ENCODE measurements around the gene AURKAIP1. TPM values are rescaled to one million over a fixed set of nuclear protein-coding genes. Genes with fewer than 3 reads are reported as not detected.

Gene AURKAIP1
- total RNA-seq, 1 donor from 2014 or later = 130 TPM

DNA sequence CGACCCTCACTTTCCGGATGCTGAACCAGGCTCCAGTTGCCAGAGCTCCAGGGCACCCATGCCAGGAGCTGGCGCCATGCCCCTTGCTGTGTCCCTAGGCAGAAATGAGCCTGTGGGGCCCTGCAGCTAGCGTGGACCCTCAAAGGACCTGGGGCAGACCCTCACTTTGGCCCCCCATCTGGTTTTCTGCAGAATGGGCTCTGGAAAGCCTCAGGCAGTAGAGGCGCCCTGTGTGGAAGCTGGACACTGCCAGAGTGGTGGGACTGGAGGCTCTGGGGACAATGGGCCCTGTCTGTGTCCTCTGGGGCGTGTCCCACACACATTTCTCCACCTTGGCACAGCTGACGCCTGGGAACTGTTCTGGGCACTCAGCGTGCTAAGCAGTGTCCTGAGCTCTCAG is 6.3 kb upstream of the AURKAIP1 start:
- no peaks in the 10 kb centered on the region for H3K9me3 Mint-ChIP-seq (ENCODE audit: unreplicated experiment)
- no peak overlapping the region for H3K4me3 Mint-ChIP-seq (ENCODE audit: unreplicated experiment)
- no peaks in the 10 kb centered on the region for H3K36me3 Mint-ChIP-seq (ENCODE audit: unreplicated experiment)
- peaks cover 3% of the 10 kb centered on the region for H3K4me1 Mint-ChIP-seq (ENCODE audit: low read depth, unreplicated experiment)
- DNase-seq = no peak
- TF ChIP-seq, protein P1, sequence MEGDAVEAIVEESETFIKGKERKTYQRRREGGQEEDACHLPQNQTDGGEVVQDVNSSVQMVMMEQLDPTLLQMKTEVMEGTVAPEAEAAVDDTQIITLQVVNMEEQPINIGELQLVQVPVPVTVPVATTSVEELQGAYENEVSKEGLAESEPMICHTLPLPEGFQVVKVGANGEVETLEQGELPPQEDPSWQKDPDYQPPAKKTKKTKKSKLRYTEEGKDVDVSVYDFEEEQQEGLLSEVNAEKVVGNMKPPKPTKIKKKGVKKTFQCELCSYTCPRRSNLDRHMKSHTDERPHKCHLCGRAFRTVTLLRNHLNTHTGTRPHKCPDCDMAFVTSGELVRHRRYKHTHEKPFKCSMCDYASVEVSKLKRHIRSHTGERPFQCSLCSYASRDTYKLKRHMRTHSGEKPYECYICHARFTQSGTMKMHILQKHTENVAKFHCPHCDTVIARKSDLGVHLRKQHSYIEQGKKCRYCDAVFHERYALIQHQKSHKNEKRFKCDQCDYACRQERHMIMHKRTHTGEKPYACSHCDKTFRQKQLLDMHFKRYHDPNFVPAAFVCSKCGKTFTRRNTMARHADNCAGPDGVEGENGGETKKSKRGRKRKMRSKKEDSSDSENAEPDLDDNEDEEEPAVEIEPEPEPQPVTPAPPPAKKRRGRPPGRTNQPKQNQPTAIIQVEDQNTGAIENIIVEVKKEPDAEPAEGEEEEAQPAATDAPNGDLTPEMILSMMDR (IDR thresholded peaks at IDR 0.05; ENCODE audit: partially characterized antibody, unreplicated experiment) = no peak
- peaks cover 5% of the 10 kb centered on the region for H3K27me3 Mint-ChIP-seq (ENCODE audit: unreplicated experiment)
- H3K27ac Mint-ChIP-seq (ENCODE audit: unreplicated experiment) = no peak overlapping the region

- Mint-ChIP-seq H3K4me1 (ENCODE audit: low read depth, unreplicated experiment) (peaks cover 3% of the 10 kb centered on the region), H3K27me3 (ENCODE audit: unreplicated experiment) (peaks cover 5% of the 10 kb centered on the region), H3K27ac (ENCODE audit: unreplicated experiment) (no peak overlapping the region), H3K4me3 (ENCODE audit: unreplicated experiment) (no peak overlapping the region), H3K9me3 (ENCODE audit: unreplicated experiment) (no peaks in the 10 kb centered on the region), H3K36me3 (ENCODE audit: unreplicated experiment) (no peaks in the 10 kb centered on the region)
- no peak for DNase-seq
- TF ChIP-seq, protein P1 (IDR thresholded peaks at IDR 0.05; ENCODE audit: partially characterized antibody, unreplicated experiment) = no peak
These were observed 5.9 kb upstream of the AURKAIP1 start for GRCh38 chr1:1380860-1381259.

DNA sequence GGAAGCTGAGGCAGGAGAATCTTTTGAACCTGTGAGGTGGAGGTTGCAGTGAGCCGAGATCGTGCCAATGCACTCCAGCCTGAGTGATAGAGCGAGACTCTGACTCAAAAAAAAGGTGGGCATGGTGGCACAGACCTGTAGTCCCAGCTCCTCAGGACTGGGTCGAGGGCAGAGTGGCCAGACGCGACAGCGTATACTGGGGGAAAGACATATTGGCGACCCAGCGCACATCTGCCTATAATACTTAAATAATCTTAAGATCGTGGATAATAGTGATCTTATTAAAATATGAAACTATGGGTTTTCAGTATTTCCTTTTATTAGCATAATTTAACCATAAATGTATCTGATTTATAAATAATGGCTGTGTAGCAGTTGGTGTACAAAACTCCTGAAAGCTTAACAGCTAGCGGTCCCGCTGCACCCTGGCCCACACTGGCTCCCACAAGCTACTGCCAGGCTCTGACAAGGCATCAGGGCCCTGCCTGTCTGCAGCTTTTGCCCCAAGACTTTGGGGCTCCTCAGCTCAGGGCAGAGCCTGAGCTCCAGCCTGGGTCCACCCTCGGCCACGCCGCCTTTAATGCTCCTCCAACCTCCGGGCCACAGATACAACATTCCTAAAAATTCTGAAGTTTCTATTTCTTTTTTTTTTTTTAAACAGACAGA is 2.7 kb upstream of the AURKAIP1 start:
- Mint-ChIP-seq H3K36me3 (ENCODE audit: unreplicated experiment) (no peaks in the 10 kb centered on the region), H3K27me3 (ENCODE audit: unreplicated experiment) (peaks cover 4% of the 10 kb centered on the region), H3K4me3 (ENCODE audit: unreplicated experiment) (no peak overlapping the region), H3K9me3 (ENCODE audit: unreplicated experiment) (no peaks in the 10 kb centered on the region), H3K27ac (ENCODE audit: unreplicated experiment) (no peak overlapping the region), H3K4me1 (ENCODE audit: low read depth, unreplicated experiment) (peaks cover 3% of the 10 kb centered on the region)
- TF ChIP-seq, protein P1 (IDR thresholded peaks at IDR 0.05; ENCODE audit: partially characterized antibody, unreplicated experiment) = no peak
- DNase-seq = no peak

- Mint-ChIP-seq H3K27me3 (ENCODE audit: unreplicated experiment) (no peaks in the 10 kb centered on the region), H3K36me3 (ENCODE audit: unreplicated experiment) (no peaks in the 10 kb centered on the region), H3K4me3 (ENCODE audit: unreplicated experiment) (peak overlapping the region; percentile 20), H3K4me1 (ENCODE audit: low read depth, unreplicated experiment) (peaks cover 1% of the 10 kb centered on the region), H3K9me3 (ENCODE audit: unreplicated experiment) (no peaks in the 10 kb centered on the region), H3K27ac (ENCODE audit: unreplicated experiment) (no peak overlapping the region)
- no peak for DNase-seq
- TF ChIP-seq, protein P1 (IDR thresholded peaks at IDR 0.05; ENCODE audit: partially characterized antibody, unreplicated experiment) = no peak
These were observed 1.7 kb upstream of the AURKAIP1 start for GRCh38 chr1:1376551-1377226.

GRCh38 chr1:1374589-1374928 is 448 bp downstream of the AURKAIP1 start:
- H3K4me1 Mint-ChIP-seq (ENCODE audit: low read depth, unreplicated experiment) = no peaks in the 10 kb centered on the region
- DNase-seq = peak; percentile 56

More at GRCh38 chr1:1374589-1374928, 448 bp downstream of the AURKAIP1 start:
- Mint-ChIP-seq H3K27me3 (ENCODE audit: unreplicated experiment) (no peaks in the 10 kb centered on the region), H3K9me3 (ENCODE audit: unreplicated experiment) (peaks cover 2% of the 10 kb centered on the region), H3K36me3 (ENCODE audit: unreplicated experiment) (no peaks in the 10 kb centered on the region), H3K4me3 (ENCODE audit: unreplicated experiment) (peak overlapping the region; percentile 79), H3K27ac (ENCODE audit: unreplicated experiment) (no peak overlapping the region)
- TF ChIP-seq, protein P1 (IDR thresholded peaks at IDR 0.05; ENCODE audit: partially characterized antibody, unreplicated experiment) = no peak

Data from glutamatergic neuron (in vitro differentiated cells).